ENCODE data around the gene CTSC.

CTSC gene

GRCh38 chr11:88317536-88317935, 20.0 kb downstream of the CTSC start:
- DNase-seq (ENCODE audit: low spot score), result no peak

GRCh38 chr11:88315981-88316441, 21.5 kb downstream of the CTSC start:
- no peak for DNase-seq (ENCODE audit: low spot score)

GRCh38 chr11:88315015-88315414, 22.5 kb downstream of the CTSC start:
- DNase-seq (ENCODE audit: low spot score), result no peak

- no peak for DNase-seq (ENCODE audit: low spot score)
Observed at GRCh38 chr11:88313441-88313840, 24.1 kb downstream of the CTSC start.

DNA sequence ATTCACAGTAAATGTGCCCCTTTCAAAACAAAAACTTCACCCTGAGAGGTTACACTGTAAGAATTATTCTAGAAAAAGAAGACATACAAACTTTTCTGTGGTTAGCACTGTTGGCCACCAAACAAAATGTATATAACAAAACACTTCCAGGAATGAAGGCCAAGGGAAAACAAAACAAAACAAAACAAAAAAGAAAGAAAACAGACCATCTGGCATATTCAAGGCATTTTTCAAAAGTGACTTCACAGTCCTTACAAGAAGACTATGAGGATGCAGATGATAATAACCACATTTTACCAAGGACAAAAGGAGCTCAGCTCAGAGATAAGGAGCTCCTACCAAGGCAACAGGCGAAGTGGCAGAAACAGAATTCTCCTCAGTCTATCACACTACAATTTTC, 24.9 kb downstream of the CTSC start:
- DNase-seq (ENCODE audit: low spot score), result no peak

- DNase-seq (ENCODE audit: low spot score), result no peak
Observed at GRCh38 chr11:88310246-88310645, 27.3 kb downstream of the CTSC start.

- no peak for DNase-seq (ENCODE audit: low spot score)
Observed at GRCh38 chr11:88308576-88308975, 29.0 kb downstream of the CTSC start.

GRCh38 chr11:88307749-88308425, 29.6 kb downstream of the CTSC start:
- DNase-seq (ENCODE audit: low spot score), result no peak

GRCh38 chr11:88306785-88307184, 30.8 kb downstream of the CTSC start:
- DNase-seq (ENCODE audit: low spot score), result no peak

DNA sequence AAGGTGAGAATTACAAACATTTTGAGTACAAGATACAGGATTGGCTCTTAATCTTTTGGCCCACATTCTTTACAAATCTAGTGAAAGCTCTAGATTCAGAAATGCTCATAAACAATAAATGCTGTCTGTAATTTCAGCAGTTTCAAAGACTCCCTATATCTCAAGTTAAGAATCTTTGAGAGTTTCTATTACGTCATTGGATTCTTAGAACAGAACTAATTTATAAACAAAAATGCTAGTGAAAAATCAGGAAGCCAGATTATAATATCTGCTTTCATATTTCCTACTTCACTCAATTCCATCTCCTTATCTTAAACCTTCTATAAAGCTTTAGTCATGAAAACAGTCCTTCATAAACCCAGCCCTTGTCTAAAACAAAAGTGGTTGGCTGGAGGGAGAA, 32.1 kb downstream of the CTSC start:
- DNase-seq (ENCODE audit: low spot score), result no peak

DNA sequence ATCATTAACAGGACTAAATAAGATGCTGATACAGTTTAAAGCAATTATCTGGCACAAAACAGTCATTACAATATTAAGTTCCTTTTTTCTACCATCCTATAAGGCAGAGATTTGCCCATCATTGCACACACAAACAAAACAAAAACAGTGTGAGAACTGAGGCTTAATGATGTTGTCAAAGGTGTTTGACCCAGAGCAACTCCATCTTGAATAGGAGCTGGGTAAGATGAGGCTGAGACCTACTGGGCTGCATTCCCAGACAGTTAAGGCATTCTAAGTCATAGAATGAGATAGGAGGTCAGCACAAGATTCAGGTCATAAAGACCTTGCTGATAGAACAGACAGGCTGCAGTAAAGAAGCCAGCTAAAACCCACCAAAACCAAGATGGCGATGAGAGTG, 33.2 kb downstream of the CTSC start:
- no peak for DNase-seq (ENCODE audit: low spot score)

GRCh38 chr11:88303037-88303436, 34.5 kb downstream of the CTSC start:
- no peak for DNase-seq (ENCODE audit: low spot score)

- DNase-seq (ENCODE audit: low spot score), result no peak
Observed at GRCh38 chr11:88301488-88302140, 35.9 kb downstream of the CTSC start.

DNA sequence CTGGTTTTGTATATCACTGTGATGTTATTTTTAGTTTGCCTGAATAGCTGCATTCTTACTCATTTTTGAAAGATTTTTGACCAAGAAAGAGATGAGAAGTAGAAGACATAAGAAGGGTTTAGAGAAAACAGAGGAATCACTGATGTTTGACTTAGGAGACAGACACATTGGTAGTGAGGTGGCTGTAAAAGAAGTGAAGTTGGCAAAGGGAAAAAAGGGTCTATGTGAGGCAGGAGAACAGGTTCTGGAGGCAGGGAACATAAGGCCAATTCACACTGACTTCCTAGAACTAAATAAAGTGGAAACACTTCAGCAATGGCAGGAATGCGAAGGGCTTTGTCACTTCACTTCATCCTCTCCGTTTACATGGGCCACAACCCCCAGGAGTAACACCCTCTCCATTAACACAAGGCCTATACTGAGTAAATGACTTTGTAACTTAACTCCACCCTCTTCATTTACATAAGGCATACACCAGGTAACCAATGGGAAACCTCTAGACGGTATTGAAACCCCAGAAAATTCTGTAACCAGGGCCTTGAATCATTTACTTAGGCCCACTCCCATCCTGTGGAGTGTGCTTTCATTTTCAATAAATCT, 36.5 kb downstream of the CTSC start:
- DNase-seq (ENCODE audit: low spot score), result no peak

DNA sequence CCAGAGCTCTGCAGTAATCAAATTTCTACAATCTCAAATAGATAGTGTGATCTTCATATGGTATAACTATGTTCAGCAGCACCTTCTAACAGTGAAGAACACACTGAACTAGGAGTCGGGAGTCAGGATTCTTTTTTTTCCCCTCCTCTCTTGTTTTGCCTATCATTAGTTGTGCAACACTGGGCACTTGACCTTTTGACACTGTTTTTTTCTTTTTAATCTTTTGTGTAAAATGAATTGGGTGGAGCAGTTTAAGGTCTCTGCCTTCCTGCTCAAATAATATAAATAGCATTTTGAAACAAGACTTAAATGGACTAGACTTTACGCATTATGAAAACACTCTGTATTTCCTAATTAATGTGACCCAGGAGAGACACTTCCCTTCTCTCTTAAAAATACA, 39.7 kb downstream of the CTSC start:
- no peak for DNase-seq (ENCODE audit: low spot score)

DNA sequence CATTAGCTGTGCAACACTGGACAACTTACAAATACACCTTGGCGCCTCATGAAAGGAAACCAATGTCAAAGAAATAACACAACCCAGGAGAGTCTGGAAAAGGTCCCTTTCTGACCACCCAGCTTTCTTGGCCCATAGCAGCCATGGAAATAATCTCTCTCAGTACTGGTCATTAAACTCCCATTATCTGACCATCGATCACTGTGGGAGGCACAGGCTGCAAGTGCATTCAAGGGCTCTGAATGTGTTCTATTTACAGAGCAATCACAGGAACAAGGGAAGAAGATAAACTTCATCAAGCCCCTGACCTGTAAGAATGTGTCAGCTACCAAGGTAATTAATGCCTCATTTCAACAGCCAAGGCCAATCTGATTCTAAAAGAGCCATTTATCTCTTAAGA, 40.1 kb downstream of the CTSC start:
- DNase-seq (ENCODE audit: low spot score), result no peak

DNA sequence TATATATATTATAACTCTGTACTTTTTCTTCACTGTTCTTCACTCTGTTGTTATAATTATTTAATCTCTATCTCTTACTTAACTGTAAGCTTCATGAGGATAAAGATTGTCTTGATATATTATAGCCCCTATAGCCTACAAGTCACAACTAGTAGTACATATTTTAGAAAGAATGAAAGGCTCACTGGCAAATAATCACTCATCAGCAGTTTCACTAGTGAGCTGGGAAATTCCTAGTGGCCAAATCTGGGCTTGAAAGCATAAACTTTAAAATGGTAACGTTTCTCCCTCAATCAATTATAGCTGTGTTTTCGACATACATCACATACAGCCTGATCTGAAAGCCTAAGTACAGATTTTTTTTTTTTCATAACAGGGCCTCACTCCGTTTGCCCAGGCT, 42.5 kb downstream of the CTSC start:
- DNase-seq (ENCODE audit: low spot score), result no peak

DNA sequence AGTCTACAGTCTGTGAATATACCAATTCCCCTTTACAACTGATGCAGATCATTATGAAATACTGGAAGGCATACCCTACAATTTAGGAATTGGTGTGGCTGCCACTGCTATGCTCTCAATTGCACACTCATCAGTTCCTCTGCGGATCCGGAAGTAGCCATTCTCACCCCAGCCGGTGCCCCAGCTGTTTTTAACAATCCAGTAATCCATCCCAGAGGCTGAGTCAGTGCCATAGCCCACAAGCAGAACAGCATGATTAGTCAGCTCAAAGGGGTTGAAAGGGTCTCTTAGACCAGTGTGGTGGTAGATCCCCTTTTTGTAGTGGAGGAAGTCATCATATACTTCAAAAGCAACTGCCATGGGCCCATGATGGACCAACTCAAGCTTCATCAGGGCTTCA, 43.6 kb downstream of the CTSC start:
- no peak for DNase-seq (ENCODE audit: low spot score)

- no peak for DNase-seq (ENCODE audit: low spot score)
Observed at GRCh38 chr11:88292171-88292843, 45.2 kb downstream of the CTSC start.

GRCh38 chr11:88288560-88288959, 49.0 kb downstream of the CTSC start:
- DNase-seq (ENCODE audit: low spot score), result no peak

GRCh38 chr11:88284336-88285050, 53.0 kb downstream of the CTSC start:
- no peak for DNase-seq (ENCODE audit: low spot score)

Data from pons (tissue), 1 donor.